Fibroblast of skin of right quadriceps (primary cell): Measurements from ENCODE around the gene SUSD2.
A peak's percentile ranks its signal among the peaks of the same experiment; 100 is the strongest.
"Not testable (repeated sequence)": the region's sequence is repeated elsewhere in the genome, so short reads cannot be mapped to it uniquely, and the experiment has no call there.

Source experiments
- DNase-seq: peaks from one replicate; pipeline ENCODE4 v3.0.0-alpha.2; 2013

SUSD2 gene

DNA sequence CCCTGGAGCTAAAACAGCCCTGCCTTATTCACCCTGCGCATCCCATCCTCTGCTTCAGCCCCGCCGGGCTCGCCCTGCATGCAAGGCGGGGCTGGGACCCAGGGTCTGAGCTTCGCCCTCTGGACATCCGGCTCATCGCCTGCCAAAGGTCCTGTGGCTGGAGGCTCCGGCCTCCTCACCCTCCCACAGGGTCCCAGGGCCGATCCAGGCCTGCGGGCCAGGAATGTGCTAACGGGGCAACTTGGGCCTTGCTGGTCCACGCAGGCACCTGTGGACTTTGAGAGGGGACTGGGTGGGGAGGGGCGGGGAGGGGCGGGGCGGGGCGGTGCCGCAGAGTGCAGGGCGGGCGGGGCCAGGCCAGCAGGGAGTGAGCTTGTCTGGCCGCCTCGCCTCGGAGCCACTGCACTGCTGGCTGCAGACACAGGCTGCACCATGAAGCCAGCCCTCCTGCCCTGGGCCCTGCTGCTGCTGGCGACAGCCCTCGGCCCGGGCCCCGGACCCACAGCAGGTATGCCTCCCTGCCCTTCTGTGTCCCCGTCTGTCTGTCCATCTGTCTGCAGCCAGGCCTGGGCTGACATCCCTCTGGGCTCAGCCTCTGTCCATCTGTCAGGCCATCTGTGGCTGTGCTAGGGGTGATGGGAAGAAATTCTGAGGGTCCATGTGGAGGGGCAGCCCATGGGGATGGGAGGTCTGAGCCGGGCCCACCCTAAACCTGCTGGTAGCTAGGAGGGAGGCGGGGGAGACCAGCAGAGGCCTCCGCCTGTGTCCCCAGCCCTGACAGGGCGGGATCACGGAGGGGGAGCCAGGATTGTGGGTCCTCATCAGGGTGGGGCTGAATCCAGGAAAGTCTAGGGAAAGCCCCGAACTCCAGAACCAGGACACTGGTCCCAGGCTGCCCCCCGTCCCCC, at the start of gene SUSD2:
SUSD2 (plus strand) TSS at position 400 of the 908 bp plus-strand sequence; CDS start at position 433, 33 bp downstream.
- no peak for DNase-seq

DNA sequence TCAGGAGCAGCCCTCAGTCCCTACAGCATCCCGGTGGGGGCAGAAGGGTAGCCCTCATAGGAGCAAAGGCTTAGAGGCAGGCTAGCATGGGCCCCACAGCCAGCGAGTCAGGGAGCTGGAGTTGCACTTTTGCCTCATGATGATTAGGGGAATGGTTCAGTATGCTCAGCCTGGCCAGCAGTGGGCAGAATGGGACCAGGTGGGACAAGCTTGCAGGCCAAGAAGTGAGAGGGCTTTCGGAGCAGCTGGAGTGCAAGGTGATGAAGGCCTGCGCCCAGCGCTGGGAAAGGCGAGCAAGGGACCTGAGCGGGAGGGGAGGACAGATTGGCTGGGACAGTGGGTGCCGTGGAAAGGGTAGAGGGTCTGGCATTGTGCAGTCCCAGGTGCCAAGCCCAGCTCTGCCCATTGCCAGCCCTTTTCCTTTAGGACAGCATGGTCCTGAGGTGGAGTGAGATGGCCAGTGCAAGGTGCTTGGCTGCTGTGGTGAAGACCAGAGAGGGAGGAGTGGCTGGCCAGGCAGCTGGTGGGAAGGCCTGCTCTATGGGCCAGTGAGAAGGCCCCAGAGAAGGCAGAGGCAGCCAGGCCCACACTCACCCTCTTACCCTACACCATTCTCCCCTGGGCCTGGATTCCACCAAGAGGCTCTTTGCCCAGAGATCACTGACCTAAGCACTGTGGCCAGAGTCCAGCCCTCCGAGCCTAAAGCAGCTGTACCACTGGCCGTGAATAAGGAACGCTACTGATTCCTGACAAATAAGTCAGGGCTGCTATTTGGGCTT, 47.9 kb upstream of the SUSD2 start:
- DNase-seq, result no peak

GRCh38 chr22:24134090-24134846, 47.0 kb upstream of the SUSD2 start:
- DNase-seq, result no peak

GRCh38 chr22:24136533-24136932, 44.8 kb upstream of the SUSD2 start:
- not testable (repeated sequence) for DNase-seq

DNA sequence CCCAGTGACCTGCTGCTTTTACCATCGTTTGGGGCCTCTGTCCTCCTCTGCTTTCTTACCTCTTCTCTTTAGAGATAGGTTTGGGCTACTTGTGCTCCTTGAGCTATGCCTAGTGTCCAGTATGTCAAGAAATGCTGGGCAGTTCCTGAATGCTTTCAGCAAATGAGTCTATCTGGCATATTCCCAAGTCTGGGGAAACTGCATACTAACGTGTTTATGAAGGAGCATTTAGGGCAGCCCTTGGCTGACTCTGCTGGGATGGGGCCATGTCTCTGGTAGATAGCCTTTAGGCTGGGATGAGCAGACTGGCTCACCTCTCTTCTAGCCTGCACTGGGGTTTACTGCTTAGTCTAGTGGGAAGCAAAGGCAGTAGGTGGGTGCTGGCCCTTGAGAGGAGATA, 43.7 kb upstream of the SUSD2 start:
- peak; percentile 51 for DNase-seq

DNA sequence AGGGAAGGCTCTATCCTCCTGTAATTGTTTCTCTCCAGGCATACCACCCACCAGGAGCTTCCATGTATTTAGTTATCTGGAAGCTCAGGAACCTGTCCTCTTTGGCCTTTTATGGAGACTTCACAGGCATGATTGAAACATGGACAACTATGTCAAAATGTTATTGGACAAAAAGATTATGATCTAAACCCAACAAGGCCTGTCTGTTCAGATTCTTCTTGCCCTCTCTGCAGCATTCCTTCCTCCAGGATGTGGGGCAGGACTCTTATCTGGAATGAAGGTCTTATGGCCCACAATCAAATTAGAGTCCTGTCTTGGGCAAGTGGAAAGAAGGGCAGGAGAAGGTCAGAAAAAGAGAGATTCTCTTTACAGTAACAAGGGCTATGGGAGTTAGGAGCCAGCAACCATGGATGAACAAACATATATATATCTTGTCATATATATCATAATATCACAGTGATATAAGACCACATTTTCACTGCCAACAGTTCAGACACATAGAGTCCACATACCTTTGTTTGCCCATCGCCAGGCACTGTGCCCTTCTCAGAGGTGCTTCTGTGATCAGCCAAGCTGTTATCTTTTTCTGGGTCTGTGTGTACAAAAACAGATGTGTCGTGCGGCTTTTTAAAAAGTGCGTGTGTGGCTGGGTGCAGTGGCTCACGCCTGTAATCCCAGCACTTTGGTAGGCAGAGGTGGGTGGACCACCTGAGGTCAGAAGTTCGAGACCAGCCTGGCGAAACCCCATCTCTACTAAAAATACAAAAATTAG, 42.5 kb upstream of the SUSD2 start:
- no peak for DNase-seq

DNA sequence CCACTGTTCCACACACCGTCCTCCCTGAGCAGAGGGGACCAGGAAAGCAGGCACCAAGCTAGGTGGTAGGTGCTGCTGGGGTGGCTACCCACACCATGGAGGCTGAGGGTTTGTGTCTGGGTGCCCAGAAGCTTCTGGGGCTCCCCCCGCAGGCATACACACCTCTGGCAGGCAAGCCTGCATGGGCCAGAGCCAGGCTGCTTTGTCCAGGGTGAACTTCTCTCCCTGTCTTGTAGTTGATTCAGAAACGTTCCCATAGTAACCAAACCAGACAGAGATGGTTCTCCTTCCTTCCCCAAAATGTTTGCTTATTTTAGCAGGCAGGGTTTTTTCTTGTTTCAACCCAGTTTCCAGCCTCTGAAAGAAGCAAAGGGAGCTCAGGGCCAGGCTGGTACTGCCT, 40.9 kb upstream of the SUSD2 start:
- DNase-seq, result no peak

GRCh38 chr22:24141586-24141985, 39.7 kb upstream of the SUSD2 start:
- DNase-seq, result no peak

GRCh38 chr22:24142241-24142640, 39.0 kb upstream of the SUSD2 start:
- DNase-seq, result no peak

- no peak for DNase-seq
Observed at GRCh38 chr22:24142831-24143230, 38.5 kb upstream of the SUSD2 start.

GRCh38 chr22:24144056-24144777, 37.1 kb upstream of the SUSD2 start:
- no peak for DNase-seq

DNA sequence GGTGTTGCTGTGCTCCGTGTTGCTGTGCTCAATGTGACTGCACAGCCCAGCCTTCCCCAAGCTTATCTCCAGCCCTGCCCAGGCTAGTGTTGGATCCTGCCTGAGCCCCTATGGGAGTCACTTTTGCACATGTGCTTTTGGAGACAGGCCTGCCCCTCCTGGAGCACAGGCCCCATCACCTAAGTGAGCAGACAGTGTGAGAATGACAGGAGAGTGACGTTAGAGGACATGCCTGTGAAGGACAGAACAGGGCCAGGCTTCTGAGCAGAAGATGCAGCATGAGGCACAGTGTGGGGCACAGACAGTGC, 36.6 kb upstream of the SUSD2 start:
- no peak for DNase-seq

DNA sequence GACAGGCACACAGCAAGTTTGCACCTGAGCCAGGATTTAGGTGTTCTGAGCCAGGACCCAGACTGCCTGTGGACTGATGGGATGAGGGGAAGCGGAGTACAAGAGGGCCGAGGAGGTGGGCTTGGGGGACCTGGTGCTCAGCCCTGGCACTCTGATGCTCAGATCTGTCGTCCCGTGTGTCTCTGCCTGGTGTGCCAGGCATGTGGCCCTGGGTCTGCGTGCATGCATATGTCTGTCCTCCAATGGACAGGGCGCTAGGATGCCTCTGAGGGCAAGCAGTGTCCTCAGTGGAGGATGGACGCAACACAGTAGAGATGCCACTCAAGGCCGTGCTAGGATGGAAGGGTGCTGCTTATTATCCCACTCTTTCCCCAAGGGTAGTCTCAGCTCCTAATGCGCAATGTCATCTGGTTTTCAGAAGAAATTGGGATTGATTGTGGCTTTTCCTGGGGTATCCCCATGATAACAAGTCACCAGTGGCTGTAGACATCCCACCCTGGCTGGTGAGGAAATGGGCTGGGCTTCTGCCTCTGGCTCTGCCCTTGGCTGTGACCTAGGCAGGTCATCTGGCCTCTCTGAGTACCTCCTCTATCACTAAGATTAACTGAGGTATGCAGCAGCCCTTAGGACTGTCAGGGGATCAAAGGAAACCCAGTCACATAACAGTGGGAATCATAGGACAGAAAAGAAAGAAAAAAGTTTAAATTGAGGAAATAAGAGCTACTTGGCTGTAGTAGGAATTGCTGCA, 35.7 kb upstream of the SUSD2 start:
- DNase-seq, result no peak

DNA sequence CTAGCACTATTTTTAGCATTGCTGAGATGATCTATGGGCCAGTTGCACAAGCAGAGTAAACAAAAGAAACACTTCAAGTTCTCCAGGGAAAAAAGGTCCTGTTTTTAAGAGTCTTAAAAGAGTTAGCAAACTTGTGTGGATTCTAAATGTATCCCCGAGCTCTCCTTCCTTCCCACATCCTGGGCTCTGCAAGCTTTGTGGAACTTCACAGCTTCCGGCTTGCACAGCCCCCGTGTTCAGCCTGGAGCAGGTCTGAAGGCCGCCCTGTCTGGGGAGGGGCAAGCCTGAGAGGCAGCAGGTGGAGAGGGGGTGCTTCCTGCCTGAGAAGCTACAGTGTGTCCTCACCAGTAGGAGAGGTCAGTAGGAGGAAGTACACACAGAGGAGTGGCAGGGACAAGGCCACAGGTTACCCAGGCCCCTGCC, 35.1 kb upstream of the SUSD2 start:
- peak; percentile 87 for DNase-seq

DNA sequence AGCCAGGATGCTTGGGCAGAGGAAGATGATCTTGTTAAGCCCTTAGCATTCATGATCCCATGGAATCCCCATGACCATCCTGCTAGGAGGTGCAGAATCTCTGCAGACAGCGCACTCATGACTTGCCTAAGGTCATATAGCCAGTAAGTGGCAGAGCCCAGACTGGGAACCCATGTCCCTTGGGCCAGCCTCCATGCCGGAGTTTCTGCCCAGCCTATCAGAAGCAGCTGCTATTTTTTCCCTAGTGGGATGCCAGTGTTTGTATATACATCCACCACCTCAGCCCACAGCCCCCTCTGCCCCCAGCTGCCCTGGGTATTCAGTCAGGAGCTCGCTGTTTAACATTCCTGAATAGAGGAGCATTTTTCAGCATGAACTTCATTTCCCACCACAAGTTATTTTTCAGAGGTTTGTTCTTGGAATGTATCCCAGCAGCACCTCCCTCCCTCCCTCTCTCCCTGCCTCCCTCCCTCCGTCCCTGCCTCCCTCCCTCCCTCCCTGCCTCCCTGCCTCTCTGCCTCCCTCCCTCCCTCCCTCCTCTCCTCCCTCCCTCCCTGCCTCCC, 34.4 kb upstream of the SUSD2 start:
- DNase-seq, result peak; percentile 91

DNA sequence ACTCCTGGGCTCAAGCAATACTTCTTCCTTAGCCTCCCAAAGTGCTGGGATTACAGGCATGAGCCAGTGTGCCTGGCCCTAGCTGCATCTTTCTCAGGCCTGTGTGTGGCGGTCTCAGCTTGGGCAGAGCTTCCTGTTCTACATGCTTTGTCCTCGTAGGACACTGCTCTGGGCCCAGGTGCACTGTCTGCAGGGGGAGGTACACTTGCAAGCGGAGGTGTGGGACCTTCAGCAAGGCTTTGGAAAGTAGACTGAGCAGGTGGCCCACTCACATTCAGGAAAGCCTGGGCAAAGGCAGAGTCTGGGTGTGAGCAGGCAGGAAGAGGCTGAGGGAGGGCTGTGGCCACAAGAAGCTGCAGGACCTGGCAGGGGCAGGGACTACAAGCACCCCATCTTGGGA, 33.6 kb upstream of the SUSD2 start:
- DNase-seq, result no peak

GRCh38 chr22:24148266-24149197, 32.8 kb upstream of the SUSD2 start:
- DNase-seq, result no peak

GRCh38 chr22:24149198-24149590, 32.1 kb upstream of the SUSD2 start:
- no peak for DNase-seq

GRCh38 chr22:24153353-24153752, 27.9 kb upstream of the SUSD2 start:
- DNase-seq, result peak; percentile 70

DNA sequence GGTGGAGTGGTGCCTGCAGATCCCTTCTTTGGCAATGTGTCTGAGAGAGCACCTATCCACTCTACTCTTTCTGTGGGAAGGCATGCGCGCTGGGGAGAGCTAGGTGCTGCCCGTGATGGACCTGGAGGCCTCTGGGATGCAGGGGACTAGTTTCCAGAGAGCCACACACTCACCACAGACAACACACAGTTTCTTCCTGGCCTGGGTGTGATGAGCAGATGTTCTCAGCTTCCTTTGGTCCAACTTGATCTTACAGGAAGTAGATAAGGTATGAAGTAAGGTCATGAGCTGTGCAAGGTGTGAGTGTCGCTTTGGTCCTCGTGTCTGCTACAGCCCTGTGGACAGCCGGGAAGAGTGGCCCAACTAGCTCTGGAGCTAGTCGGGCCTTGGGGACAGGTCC, 27.3 kb upstream of the SUSD2 start:
- DNase-seq, result no peak
